ENCODE results near the gene DENND4A. TPM values are rescaled to one million over a fixed set of nuclear protein-coding genes. Genes with fewer than 3 reads are reported as not detected.
A peak's percentile ranks its signal among the peaks of the same experiment; 100 is the strongest.

DENND4A gene
- polyA plus RNA-seq, 1 experiment: 19.1 TPM

DNA sequence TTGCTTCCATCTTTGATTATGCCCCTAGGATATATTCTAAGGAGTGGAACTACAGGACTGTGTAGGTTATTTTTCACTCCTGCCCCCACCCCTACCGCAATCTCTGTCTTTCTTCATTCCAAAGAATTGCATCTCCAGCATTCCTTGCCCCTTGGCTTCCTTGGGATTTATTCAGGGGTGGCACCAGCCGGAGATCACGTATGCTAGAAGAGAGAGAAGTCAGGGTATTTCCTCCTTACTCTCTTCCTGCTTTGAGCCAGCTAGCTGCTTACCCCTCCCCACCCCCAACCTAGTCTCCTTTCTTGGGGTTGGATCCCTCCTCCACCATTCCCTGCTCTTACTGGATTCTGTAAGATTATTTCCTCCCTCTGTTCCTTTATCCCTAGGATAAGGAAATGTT lies 35.0 kb upstream of the DENND4A start:
- H3K9me3 ChIP-seq (ENCODE audit: control insufficient read depth, insufficient read depth, low read length): no peaks in the 10 kb centered on the region
- POLR2A ChIA-PET: no interaction called here
- no peak overlapping the region for H3K27ac ChIP-seq (ENCODE audit: low read depth, low read length)
- CTCF ChIA-PET: interaction anchor here (1.0 kb wide), 1 partner anchor 17 kb away, joined by 3 read pairs; no protein-coding TSS in a partner anchor
- no peak overlapping the region for H3K4me3 ChIP-seq (ENCODE audit: low read depth, low read length)
- H3K27me3 ChIP-seq (ENCODE audit: control insufficient read depth, insufficient read depth, low read length): no peaks in the 10 kb centered on the region
- TF ChIP-seq, protein P1, sequence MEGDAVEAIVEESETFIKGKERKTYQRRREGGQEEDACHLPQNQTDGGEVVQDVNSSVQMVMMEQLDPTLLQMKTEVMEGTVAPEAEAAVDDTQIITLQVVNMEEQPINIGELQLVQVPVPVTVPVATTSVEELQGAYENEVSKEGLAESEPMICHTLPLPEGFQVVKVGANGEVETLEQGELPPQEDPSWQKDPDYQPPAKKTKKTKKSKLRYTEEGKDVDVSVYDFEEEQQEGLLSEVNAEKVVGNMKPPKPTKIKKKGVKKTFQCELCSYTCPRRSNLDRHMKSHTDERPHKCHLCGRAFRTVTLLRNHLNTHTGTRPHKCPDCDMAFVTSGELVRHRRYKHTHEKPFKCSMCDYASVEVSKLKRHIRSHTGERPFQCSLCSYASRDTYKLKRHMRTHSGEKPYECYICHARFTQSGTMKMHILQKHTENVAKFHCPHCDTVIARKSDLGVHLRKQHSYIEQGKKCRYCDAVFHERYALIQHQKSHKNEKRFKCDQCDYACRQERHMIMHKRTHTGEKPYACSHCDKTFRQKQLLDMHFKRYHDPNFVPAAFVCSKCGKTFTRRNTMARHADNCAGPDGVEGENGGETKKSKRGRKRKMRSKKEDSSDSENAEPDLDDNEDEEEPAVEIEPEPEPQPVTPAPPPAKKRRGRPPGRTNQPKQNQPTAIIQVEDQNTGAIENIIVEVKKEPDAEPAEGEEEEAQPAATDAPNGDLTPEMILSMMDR (IDR thresholded peaks at IDR 0.05; ENCODE audit: low read depth, low read length): no peak
- DNase-seq (ENCODE audit: low read depth, low spot score): no peak

GRCh38 chr15:65824941-65825544 lies 33.0 kb upstream of the DENND4A start:
- TF ChIP-seq, protein P1 (IDR thresholded peaks at IDR 0.05; ENCODE audit: low read depth, low read length): no peak
- CTCF ChIA-PET: interaction anchor here (1.0 to 3.6 kb wide), 15 partner anchors 8 to 229 kb away, joined by 3 to 22 read pairs (median 6); partner anchors contain the start of gene INTS14
- H3K27me3 ChIP-seq (ENCODE audit: control insufficient read depth, insufficient read depth, low read length): no peaks in the 10 kb centered on the region
- H3K4me3 ChIP-seq (ENCODE audit: low read depth, low read length): no peak overlapping the region
- H3K27ac ChIP-seq (ENCODE audit: low read depth, low read length): no peak overlapping the region
- POLR2A ChIA-PET: interaction anchor here (1.3 kb wide), 1 partner anchor 44 kb away, joined by 3 read pairs; the partner anchor contains the start of gene RAB11A
- no peaks in the 10 kb centered on the region for H3K9me3 ChIP-seq (ENCODE audit: control insufficient read depth, insufficient read depth, low read length)
- DNase-seq (ENCODE audit: low read depth, low spot score): no peak

DNA sequence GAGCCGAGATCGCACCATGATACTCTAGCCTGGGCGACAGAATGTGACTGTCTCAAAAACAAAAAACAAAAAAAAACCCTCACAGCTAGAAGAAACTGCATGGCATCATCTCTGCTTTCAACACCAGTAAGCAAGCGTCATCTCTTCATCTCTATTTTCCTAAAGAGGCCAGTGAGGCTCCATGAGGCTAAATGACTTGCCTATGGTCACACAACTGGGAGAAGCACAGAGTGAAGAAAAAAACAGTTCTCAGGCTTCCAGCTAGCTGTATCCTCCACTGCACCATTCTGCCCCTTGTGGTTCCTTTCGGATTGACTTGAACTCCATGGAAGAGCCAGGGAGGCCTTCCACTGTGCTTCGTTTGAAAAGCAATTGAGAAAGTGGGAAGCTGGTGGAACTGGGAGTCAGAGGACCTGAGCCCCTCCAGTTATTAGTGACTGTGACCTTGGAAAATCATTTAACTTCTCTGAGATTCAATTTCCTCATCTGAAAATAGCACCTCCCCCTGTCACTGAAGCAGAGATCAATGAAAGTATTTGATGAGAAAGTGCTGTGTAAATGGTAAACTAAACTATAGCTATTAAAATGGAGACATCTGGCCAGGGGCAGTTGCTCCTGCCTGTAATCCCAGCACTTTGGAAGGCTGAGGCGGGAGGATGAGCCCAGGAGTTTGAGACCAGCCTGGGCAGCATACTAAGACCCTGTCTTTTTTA lies 32.1 kb upstream of the DENND4A start:
- Histone ChIP-seq H3K27ac (ENCODE audit: low read depth, low read length) (no peak overlapping the region), H3K27me3 (ENCODE audit: control insufficient read depth, insufficient read depth, low read length) (no peaks in the 10 kb centered on the region), H3K4me3 (ENCODE audit: low read depth, low read length) (no peak overlapping the region), H3K9me3 (ENCODE audit: control insufficient read depth, insufficient read depth, low read length) (no peaks in the 10 kb centered on the region)
- DNase-seq (ENCODE audit: low read depth, low spot score): no peak
- POLR2A ChIA-PET: interaction anchor here (0.5 kb wide), 1 partner anchor 43 kb away, joined by 3 read pairs; no protein-coding TSS in a partner anchor
- CTCF ChIA-PET: interaction anchor here (0.6 to 3.6 kb wide), 28 partner anchors 9 to 228 kb away, joined by 3 to 22 read pairs (median 4); partner anchors contain the start of genes INTS14 and RAB11A
- TF ChIP-seq, protein P1 (IDR thresholded peaks at IDR 0.05; ENCODE audit: low read depth, low read length): peak; percentile 84

DNA sequence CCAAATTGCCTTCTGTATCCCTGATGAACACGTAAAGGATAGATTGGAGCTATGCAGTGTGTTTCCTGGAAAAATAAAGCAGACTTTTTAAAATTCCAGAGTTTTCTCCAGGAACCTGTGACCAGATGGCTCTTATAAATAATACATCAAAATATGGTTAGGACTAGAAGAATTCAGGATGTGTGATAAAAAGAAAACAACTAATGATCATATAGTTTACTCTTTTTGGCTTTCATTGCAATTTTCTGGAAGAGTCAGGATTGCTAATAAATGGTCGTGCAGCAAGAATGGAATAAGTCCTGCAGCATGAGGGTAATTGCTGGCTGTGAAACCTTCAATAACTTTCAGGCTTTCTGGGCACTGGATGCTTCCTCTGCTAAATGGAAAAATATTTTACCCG lies 30.2 kb upstream of the DENND4A start:
- TF ChIP-seq, protein P1 (IDR thresholded peaks at IDR 0.05; ENCODE audit: low read depth, low read length): no peak
- no peak overlapping the region for H3K27ac ChIP-seq (ENCODE audit: low read depth, low read length)
- DNase-seq (ENCODE audit: low read depth, low spot score): no peak
- H3K9me3 ChIP-seq (ENCODE audit: control insufficient read depth, insufficient read depth, low read length): no peaks in the 10 kb centered on the region
- H3K4me3 ChIP-seq (ENCODE audit: low read depth, low read length): no peak overlapping the region
- CTCF ChIA-PET: interaction anchor here (0.6 to 1.7 kb wide), 5 partner anchors 10 to 1352 kb away, joined by 3 to 6 read pairs (median 3); no protein-coding TSS in a partner anchor
- POLR2A ChIA-PET: no interaction called here
- no peaks in the 10 kb centered on the region for H3K27me3 ChIP-seq (ENCODE audit: control insufficient read depth, insufficient read depth, low read length)

DNA sequence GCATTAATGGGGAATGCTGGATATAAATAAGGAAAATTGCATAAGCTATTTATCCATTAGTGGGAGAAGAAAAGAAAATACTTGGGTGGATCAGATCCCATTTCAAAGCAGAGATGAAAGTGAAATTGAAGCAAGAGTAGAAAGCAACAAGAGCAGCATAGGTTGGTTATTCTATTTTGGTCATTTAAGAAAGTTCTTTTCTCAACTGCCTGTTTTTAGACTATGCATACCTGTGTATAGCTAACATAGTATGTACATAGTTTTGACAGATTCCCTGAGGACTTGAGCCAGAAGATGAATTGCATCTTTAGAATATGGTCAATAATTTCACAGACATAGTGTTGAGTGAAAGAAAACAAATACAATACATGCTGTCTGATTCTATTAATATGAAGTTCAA lies 29.0 kb upstream of the DENND4A start:
- CTCF ChIA-PET: interaction anchor here (1.7 kb wide), 1 partner anchor 12 kb away, joined by 5 read pairs; no protein-coding TSS in a partner anchor
- Histone ChIP-seq H3K27ac (ENCODE audit: low read depth, low read length) (no peak overlapping the region), H3K4me3 (ENCODE audit: low read depth, low read length) (no peak overlapping the region), H3K27me3 (ENCODE audit: control insufficient read depth, insufficient read depth, low read length) (no peaks in the 10 kb centered on the region), H3K9me3 (ENCODE audit: control insufficient read depth, insufficient read depth, low read length) (no peaks in the 10 kb centered on the region)
- DNase-seq (ENCODE audit: low read depth, low spot score): no peak
- TF ChIP-seq, protein P1 (IDR thresholded peaks at IDR 0.05; ENCODE audit: low read depth, low read length): no peak
- POLR2A ChIA-PET: no interaction called here

Measured in AG04450 (cell line).